GM19238 (cell line): ENCODE measurements around the gene CCDC85C.
A peak's percentile ranks its signal among the peaks of the same experiment; 100 is the strongest.

ENCODE experiments used
- DNase-seq: peaks from one replicate; pipeline ENCODE4 v3.0.0; 2011; ENCODE audit warnings: low spot score; ENCODE audit not compliant: insufficient read length

CCDC85C gene

GRCh38 chr14:99513946-99514551 is 90.0 kb downstream of the CCDC85C start:
- no peak for DNase-seq

- no peak for DNase-seq
Measured at GRCh38 chr14:99513183-99513694, 90.8 kb downstream of the CCDC85C start.

DNA sequence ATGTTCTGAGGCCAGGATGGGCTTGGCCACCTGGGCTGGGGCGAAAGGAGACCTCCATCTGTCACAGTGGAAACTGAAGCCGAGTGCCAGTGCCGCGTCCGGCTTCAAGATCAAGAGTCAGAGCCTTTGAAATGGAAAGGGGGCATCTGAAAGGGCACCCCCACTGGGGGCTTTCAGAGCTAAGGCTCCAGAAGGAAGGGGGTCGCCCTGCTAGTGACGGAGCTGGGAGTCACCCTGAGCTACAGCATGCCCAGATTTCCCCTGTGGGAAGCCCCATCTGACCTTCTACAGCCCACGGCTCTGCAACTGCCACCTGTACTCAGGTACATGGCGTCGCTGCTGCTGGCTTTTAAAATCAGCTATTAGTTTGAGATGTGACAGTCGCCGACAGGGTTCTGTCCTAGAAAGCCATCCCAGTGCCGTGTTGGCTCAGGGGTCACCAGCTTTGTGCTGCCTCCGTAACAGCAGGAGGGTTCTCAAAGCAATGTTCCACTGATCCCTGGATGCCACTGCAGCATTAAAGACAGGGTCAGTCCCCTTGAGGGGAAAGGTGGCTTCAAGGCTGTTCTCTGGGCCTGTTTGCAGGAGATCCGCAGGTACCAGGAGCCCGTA is 91.3 kb downstream of the CCDC85C start:
- DNase-seq: no peak

- no peak for DNase-seq
Measured at GRCh38 chr14:99512110-99512449, 91.9 kb downstream of the CCDC85C start.

DNA sequence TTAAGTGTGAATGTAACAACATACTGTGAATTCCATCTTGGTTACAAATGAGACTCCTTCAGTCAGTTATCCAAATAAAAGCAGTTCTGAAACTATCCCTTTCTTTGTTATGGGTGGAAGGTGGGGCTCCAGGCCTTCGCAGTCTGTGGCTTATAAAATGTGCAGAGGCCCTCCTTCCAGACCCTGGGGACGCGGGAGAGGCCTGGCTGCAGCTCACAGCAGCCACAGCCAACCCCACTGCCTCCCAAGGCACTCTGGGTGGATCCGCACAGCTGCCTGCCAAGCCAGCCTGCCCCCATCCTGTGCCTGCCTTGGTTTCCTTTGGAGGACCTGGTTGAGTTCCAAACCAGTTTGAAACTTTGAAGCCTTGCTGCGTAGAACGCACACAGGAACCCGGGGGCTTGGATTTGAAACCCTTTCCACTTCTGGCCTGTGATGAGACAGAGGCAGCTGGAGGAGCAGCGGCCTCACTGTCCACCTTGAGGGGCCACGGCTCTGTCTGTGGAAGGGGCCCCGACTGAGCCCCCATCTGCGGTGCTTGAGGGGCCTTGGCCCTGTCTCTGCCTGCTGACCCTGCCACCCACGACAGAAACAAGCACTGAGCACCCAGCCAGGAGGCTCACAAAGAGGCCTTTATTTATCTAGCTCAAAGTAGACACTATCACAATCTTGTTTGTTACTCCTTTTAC is 92.4 kb downstream of the CCDC85C start:
- no peak for DNase-seq

DNA sequence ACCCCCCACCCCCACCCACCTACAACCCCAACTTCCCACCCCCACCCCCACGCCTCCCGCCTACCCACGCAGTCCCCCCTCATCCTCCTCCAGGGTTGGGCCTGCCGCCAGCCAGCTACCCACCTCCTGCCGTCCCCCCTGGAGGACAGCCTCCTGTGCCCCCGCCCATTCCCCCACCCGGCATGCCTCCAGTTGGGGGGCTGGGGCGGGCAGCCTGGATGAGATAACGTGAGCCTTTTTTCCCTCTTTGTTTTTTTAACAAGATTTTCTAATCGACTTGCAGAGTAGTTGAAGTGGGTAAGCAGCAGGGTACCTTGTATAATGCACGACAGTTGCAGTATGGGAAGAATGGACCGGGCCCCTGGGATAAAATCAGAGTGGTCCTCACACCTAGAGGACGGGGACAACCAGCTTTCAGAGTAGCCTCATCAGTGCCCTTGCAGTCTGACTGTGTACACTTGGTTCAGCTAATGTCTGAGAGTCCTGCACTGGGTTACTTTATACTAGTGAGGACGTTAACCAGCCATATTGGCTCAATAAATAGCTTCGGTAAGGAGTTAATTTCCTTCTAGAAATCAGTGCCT is 93.4 kb downstream of the CCDC85C start:
- no peak for DNase-seq

GRCh38 chr14:99509871-99510555 is 94.0 kb downstream of the CCDC85C start:
- no peak for DNase-seq

GRCh38 chr14:99508896-99509629 is 94.9 kb downstream of the CCDC85C start:
- DNase-seq: no peak

DNA sequence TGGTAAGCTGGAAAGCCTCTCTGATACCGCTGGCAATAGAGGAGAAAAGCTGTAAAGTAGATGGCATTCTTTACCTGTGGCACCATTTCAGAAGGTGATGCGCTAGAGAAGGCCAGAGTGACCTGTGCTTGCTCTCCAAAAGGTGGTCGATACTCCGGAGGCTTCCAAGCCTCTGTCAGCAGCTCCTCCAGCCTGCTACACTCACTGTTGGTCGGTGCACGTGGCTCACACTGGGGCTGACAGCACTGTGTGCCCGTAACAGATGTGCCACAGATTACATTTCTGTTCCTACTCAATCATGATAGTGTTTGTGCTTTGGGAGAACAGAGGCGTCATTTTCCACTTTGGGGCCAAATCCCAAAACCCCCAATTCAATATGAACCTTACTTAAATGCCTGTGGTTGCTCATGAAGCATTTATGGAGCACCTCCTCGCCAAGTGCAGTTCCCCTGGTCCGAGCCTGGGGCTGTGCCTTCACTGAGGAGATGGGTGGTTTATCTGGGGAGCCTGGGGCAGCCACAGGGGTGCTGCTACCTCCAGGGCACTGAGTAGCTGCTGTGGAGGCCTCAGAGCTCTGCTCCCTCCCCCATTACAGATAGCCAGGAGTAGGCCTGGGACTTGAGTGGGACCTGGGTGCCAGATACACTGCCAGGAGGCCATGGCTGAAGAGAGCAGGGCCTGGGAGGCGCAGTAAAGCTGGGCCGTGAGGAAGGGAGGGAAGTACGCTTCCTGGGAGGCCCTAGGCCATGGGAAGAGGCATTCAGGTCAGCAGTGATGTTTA is 96.0 kb downstream of the CCDC85C start:
- no peak for DNase-seq

DNA sequence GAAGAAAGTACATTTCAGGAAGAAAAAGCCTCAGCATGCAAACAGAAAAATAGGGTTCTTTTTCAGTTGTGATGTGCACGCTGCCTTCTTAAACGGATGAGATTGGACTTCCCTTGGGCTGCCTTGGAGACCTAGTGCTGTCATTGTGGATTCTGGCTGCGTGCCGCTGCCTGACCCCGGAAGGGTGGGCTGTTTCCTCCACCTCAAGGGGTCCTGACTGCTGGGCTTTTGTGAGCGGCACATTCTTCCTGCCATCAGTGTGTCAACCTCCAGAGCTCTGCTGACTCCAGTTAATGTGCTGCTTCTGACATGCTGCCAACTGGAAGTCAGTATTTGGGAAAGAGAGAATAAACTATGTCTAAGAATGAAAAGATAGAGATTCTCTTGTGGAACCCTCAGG is 97.7 kb downstream of the CCDC85C start:
- no peak for DNase-seq

GRCh38 chr14:99505089-99505488 is 98.9 kb downstream of the CCDC85C start:
- DNase-seq: no peak

DNA sequence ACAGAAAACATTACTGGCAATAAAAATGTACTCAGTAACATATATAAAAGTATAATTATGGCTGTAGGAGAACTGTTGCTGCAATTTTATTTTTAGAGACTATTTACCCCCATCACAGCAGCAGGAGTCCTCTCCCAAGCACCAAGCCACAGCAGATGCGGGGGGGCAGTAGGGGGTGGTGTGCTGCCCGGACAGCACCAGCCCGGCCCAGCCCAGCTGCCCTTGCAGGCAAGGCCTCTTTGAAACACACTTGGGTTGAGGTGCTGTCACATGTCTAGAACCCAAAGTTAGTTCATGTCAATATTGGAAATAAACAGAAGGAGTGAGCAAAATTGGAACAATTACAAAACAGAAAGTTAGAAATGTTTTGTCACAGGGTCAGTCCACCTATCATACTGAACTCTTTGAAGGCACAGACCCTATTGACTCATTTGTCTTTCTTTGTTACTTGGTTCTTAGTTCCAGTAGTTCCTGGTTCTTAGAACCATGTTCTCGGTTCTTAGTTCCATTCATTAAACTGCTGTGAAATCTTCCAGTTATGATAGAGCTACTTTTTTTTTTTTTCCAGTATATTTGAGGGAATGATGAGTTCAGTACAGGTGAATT is 100.1 kb downstream of the CCDC85C start:
- no peak for DNase-seq

GRCh38 chr14:99502989-99503421 is 101.0 kb downstream of the CCDC85C start:
- DNase-seq: no peak

GRCh38 chr14:99497894-99498293 is 106.1 kb downstream of the CCDC85C start:
- no peak for DNase-seq

GRCh38 chr14:99497341-99497740 is 106.7 kb downstream of the CCDC85C start:
- no peak for DNase-seq

DNA sequence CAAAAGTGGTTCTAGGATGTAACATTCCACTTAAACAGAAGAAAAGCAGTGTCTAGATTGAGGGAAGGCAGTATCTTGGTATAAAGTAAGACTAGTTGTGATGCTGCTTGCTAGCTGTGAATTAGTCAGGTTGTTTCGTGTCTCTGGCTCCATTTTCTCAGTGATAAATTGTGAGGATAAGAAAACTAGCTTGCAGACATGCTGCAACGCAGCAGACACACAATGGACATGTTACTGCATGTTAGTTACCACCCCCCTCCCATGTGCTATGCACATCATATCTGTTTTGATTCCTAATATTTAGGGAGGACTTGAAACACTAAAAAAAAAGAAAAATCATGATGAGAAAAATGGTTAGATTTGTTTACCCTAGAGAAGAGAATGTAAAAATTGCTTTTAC is 119.9 kb downstream of the CCDC85C start:
- DNase-seq: no peak

DNA sequence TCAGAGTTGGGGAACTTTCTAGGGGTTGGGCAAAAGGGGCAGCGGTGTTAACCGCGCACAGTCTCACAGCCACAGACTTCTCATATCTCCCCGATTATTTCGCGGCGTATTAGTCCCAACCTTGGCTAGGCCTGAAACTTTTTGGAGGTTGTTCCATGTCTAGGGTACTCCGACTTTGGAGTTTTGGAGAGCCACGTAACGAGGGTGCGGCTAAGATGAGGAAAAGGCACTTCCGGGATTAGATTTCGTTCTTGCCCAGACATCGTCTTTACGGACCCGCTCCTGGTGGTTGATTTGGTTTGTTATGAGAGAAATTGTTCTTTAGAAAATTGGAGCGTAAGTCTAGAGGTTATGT is 122.3 kb downstream of the CCDC85C start:
- DNase-seq: no peak

- DNase-seq: peak; percentile 97
Measured at GRCh38 chr14:99480917-99481744, 122.9 kb downstream of the CCDC85C start, which contains the start of gene CCNK. Gene CCNK, plus strand, starts transcription at chr14:99481409. Its CDS starts 11,269 bp downstream, at chr14:99492678.
